GM13977 (cell line): ENCODE results near the gene RBM48.

Experiments
- DNase-seq: peaks from one replicate; pipeline ENCODE4 v3.0.0; 2012; ENCODE audit warnings: low spot score
- in situ Hi-C: fragments of 300-500 bp; cut with MboI; formaldehyde crosslinking; loops from one replicate; pipeline ENCODE4 v1.12.0; 2022; ENCODE audit warnings: low sequenced_read_pairs, low pct_unique_long_range_greater_than_20kb, mixed read lengths, inconsistent platforms; ENCODE audit not compliant: unreplicated experiment
- TF ChIP-seq, protein P1 (sequence below): IDR thresholded peaks from 2 replicates; pipeline ENCODE4 v1.5.1; 2012; ENCODE audit warnings: mild to moderate bottlenecking, control low read depth; ENCODE audit not compliant: insufficient read depth; ENCODE audit errors: extremely low read depth, missing control alignments

RBM48 gene

DNA sequence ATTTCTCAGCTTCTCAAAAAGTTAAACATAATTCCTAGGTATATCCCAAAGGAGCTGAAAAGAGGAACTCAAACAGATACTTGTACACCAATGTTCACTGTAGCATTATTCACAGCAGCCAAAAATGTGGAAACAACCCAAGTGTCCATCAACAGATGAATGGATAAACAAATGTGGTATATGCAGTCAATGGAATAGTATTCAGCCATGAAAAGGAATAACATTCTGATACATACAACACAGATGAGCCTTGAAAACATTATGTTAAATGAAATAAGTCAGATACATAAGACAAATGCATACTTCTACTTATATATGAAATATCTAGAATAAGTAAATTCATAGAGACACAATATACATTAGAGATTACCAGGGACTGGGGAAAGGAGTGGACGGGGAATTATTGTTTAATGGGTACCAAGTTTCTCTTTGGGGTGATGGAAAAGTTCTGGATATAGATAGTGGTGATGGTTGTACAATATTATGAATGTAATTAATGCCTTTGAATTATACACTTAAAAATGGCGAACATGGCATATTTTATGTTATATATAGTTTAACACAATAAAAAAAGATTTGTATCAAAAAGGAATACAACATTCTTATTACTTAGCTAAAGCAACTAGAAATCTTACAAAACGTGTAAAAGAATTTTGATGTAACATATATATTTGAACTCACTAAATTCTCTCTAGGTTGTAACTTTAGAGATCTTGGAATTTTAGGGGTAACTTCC, 15.3 kb upstream of the RBM48 start:
- in situ Hi-C loops, result no loop called here
- TF ChIP-seq, protein P1, sequence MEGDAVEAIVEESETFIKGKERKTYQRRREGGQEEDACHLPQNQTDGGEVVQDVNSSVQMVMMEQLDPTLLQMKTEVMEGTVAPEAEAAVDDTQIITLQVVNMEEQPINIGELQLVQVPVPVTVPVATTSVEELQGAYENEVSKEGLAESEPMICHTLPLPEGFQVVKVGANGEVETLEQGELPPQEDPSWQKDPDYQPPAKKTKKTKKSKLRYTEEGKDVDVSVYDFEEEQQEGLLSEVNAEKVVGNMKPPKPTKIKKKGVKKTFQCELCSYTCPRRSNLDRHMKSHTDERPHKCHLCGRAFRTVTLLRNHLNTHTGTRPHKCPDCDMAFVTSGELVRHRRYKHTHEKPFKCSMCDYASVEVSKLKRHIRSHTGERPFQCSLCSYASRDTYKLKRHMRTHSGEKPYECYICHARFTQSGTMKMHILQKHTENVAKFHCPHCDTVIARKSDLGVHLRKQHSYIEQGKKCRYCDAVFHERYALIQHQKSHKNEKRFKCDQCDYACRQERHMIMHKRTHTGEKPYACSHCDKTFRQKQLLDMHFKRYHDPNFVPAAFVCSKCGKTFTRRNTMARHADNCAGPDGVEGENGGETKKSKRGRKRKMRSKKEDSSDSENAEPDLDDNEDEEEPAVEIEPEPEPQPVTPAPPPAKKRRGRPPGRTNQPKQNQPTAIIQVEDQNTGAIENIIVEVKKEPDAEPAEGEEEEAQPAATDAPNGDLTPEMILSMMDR, result no peak

DNA sequence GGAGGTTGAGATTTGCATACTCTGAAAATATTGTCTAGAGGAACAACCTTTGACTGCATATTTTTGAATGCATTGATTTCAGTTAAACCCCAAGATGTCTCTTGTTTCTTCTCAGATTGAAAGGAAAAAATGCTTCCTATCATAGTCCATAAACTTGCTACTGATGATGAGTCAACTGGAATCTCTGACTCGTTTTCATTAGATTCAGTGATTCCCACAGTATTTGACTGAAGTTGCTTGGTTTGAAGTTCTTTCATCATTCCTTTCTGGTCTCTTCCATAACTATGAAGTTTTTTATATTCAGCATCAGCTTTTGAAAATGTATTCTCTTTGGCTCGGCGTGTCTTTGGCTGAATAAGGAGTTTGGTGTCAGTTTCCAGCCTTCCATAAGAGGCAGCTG, 11.0 kb upstream of the RBM48 start:
- DNase-seq, result no peak
- TF ChIP-seq, protein P1, result no peak
- in situ Hi-C loops, result no loop called here

More for the DNA sequence above, 15.3 kb upstream of the RBM48 start:
- DNase-seq, result no peak

DNA sequence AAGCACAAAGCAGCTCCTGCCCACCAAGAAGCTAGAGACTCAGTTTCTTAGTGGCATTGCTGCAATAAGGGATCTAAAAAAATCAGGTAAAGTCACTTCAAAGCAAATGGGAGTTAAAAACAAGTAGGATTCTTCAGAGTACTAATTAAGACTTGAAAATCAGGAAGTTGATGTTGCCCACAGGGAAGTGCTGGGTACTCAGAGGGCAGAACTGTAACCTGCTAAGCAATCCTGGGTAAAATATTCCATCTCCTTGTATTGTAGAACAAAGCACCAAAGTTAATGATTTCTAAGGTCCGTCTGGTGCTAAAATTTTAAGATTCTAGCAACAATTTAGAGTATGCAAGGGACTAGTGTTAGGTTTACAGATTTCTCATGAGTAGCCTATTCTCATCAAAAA, 8.6 kb upstream of the RBM48 start:
- no peak for DNase-seq
- TF ChIP-seq, protein P1, result no peak
- in situ Hi-C loops, result no loop called here

DNA sequence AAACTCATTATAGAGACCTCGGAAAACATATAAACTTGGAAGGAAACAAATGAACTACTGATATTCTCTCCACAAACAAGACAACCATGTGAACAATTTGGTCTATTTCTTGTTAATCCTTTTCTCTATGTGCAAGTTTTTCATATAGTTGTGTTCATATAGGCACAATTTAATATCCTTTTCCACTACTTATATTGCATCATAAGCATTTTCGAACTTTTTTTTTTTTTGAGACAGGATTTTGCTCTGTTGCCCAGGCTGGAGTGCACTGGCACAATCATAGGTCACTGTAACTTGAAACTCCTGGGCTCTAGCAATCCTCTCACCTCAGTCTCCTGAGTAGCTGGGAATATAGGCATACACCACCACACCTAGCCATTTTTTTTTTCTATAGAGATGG, 5.5 kb upstream of the RBM48 start:
- in situ Hi-C loops, result no loop called here
- DNase-seq, result no peak
- TF ChIP-seq, protein P1, result no peak

DNA sequence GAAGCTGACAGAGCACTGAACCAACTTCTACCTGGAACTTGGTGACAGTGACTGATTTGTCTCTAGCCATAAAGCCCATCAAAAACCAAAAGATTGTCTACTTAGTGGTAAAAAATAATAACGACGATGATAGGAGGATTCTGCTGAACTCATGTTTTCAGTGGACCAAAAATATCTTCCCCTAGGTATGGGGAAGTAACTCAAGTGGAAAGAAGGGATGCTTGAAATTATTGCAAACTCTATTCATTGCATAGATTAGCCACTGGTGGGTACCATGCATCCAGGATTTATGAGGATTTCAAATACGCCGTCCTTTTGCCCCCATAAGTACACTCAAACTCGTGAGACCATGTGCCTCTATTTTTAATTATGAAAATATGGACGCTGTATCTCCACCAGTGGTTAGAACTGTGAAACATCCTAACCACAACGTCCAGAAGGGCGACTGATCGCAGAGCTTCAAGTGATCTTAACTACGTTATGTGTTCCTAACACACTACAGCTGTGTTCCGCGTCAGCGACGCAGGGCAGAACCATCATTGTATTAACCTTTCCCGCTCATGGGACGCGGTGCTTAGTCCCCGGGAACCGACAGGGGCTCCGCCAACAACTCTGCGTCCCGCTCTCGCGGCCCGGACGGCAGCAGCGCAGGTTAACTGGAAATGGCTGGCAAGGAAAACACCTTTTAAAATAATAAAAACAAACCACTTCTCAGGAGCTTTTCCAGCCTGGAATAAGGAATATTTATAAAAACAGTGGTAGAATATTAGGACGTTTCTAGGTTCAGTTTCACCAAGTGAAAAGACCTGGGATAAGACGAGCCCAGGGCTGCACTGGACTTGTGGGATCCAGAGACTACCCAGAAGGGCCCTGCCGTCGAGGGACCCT, 1.1 kb upstream of the RBM48 start:
- DNase-seq, result peak; percentile 65
- in situ Hi-C loops, result no loop called here

DNA sequence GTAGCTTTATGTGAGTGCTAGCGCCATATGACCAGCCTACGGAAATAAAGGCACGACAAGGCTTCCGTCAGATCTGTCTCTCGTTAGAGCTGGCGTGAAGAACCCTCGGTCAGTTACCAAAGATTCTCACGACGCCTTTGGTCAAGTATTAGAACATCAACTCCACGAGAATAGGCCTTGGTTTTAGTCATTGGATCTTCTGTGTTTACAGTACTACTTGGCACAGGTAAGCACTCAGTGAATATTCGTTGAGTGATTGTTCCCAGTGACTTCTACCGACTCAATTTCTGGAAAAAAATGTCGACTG, 316 bp downstream of the RBM48 start:
- in situ Hi-C loops, result no loop called here
- TF ChIP-seq, protein P1, result no peak
- no peak for DNase-seq

More for the DNA sequence above, 1.1 kb upstream of the RBM48 start:
- TF ChIP-seq, protein P1, result no peak
